HepG2 (cell line): ENCODE results near the gene FIZ1. TPM values are rescaled to one million over a fixed set of nuclear protein-coding genes. Genes with fewer than 3 reads are reported as not detected.

Experiments used
- GRHL1 ChIP-seq: sonication (generic); formaldehyde crosslinking; conservative IDR thresholded peaks from 2 replicates; pipeline ENCODE4 v1.8.0; 2022; ENCODE audit warnings: missing genetic modification reagents
- HCFC1 ChIP-seq: fragments of 150-350 bp; IDR thresholded peaks from 2 replicates; pipeline ENCODE4 v1.6.1; 2014; ENCODE audit warnings: low read depth, low read length
- HNRNPH1 ChIP-seq: fragments of 200-400 bp; formaldehyde crosslinking; optimal IDR thresholded peaks from 2 replicates; pipeline ENCODE3; 2017; ENCODE audit warnings: mild to moderate bottlenecking, low read depth, low read length
- PAXIP1 ChIP-seq: sonication (generic); formaldehyde crosslinking; conservative IDR thresholded peaks from 2 replicates; pipeline ENCODE4 v1.4.0; 2020; ENCODE audit warnings: mild to moderate bottlenecking, missing genetic modification reagents, moderate library complexity
- PITX1 ChIP-seq: sonication (generic); formaldehyde crosslinking; IDR thresholded peaks from 2 replicates; pipeline ENCODE4 v1.5.1; 2020; ENCODE audit warnings: mild to moderate bottlenecking, missing genetic modification reagents
- SCMH1 ChIP-seq: sonication (generic); formaldehyde crosslinking; IDR thresholded peaks from 2 replicates; pipeline ENCODE4 v1.9.0; 2021; ENCODE audit warnings: missing genetic modification reagents, mild to moderate bottlenecking, borderline replicate concordance
- SNAPC5 ChIP-seq: sonication (generic); formaldehyde crosslinking; IDR thresholded peaks from 2 replicates; pipeline ENCODE4 v1.8.1; 2023; ENCODE audit warnings: mild to moderate bottlenecking, missing genetic modification reagents, borderline replicate concordance
- TRIM24 ChIP-seq: sonication (generic); formaldehyde crosslinking; IDR thresholded peaks from 2 replicates; pipeline ENCODE4 v1.8.0; 2022; ENCODE audit warnings: mild to moderate bottlenecking, missing genetic modification reagents
- ZNF503 ChIP-seq: sonication (generic); formaldehyde crosslinking; IDR thresholded peaks from 2 replicates; pipeline ENCODE4 v1.4.0; 2020; ENCODE audit warnings: missing genetic modification reagents
- ZNF552 ChIP-seq: sonication (generic); formaldehyde crosslinking; IDR thresholded peaks from 2 replicates; pipeline ENCODE4 v1.9.0; 2022; ENCODE audit warnings: missing genetic modification reagents, mild to moderate bottlenecking, borderline replicate concordance
- ZNF577 ChIP-seq: sonication (generic); formaldehyde crosslinking; IDR thresholded peaks from 2 replicates; pipeline ENCODE4 v1.4.0; 2020; ENCODE audit warnings: mild to moderate bottlenecking, low read depth, missing genetic modification reagents, borderline replicate concordance
- ZNF619 ChIP-seq: sonication (generic); formaldehyde crosslinking; IDR thresholded peaks from 2 replicates; pipeline ENCODE4 v1.4.0; 2020; ENCODE audit warnings: mild to moderate bottlenecking, missing genetic modification reagents
- polyA plus RNA-seq, 8 experiments: library from polyadenylated mRNA; depleted of rRNA in 3 of 8; stranded (reverse) in 7 of 8; unstranded in 1 of 8; fragments of >200 nt; fragmentation: Illumina TruSeq in 4 of 8; extraction: Trizol in 4 of 8; gene quantifications; 2 replicates each; pipeline versions ENCODE4 v1.2.1 to v1.2.3, GENCODE V29; 2011 to 2016; ENCODE audit warnings: low read depth in 4 of 8, missing spikeins in 1 of 8, mixed read lengths in 1 of 8; ENCODE audit not compliant: insufficient read depth in 1 of 8
- total RNA-seq, 5 experiments: library from RNA; depleted of rRNA; stranded (reverse); fragments of >200 nt; fragmentation: Illumina TruSeq; extraction: Trizol; gene quantifications; 2 replicates each; pipeline ENCODE4 v1.2.3, GENCODE V29; 2016; ENCODE audit warnings: low read depth in 1 of 5

Gene FIZ1
- total and polyA plus RNA-seq, 2 of the 13 experiments (the other 11 are each of a cell fraction or from before 2014, with no cell fraction given): 3.6 to 5.9 TPM

- TF ChIP-seq ZNF503 (CRISPR knock-in tag) (no peak), SNAPC5 (no peak), ZNF619 (CRISPR knock-in tag) (no peak), ZNF577 (CRISPR knock-in tag) (no peak), ZNF552 (CRISPR knock-in tag) (no peak), SCMH1 (CRISPR knock-in tag) (no peak), PITX1 (CRISPR knock-in tag) (no peak), GRHL1 (CRISPR knock-in tag) (no peak), TRIM24 (CRISPR knock-in tag) (no peak), HNRNPH1 (no peak), PAXIP1 (CRISPR knock-in tag) (peak; percentile 29; the same call in 1 of the 2 replicates), HCFC1 (peak; percentile 37; the same call in 1 of the 2 replicates)
Observed at GRCh38 chr19:55640577-55641425, 41.5 kb upstream of the FIZ1 start, which contains the start of gene ZNF580 (continued).
